ENCODE data around the gene GPC3.

- TF ChIP-seq CTCF (IDR thresholded peaks at IDR 0.05 in 4 of 5, conservative IDR thresholded peaks at IDR 0.05 in 1 of 5) (no peak), POLR2A (IDR thresholded peaks at IDR 0.05) (no peak)
These were observed 442.9 kb downstream of the GPC3 start for GRCh38 chrX:133542476-133542875.
